ENCODE measurements around the gene CEACAM19.

The CEACAM19 gene

DNA sequence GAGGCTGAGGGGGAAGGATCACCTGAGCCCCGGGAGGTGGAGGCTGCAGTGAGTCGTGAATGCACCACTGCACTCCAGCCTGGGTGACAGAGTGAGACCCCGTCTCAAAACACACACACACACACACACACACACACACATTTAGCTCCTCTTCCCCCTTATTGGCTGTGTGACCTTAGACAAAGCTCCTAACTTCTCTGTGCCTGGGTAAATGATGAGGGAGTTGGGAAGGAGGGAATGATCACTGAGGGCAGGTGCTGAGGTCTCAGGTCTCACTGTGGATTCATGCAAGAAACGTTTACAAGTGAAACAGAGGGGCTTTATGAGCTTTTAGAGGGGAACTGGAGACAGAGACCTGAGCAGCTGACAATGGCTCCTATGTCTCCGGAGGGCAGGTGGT, 60.3 kb downstream of the CEACAM19 start:
- no peak for DNase-seq (ENCODE audit: low spot score)
- TF ChIP-seq, protein P1, sequence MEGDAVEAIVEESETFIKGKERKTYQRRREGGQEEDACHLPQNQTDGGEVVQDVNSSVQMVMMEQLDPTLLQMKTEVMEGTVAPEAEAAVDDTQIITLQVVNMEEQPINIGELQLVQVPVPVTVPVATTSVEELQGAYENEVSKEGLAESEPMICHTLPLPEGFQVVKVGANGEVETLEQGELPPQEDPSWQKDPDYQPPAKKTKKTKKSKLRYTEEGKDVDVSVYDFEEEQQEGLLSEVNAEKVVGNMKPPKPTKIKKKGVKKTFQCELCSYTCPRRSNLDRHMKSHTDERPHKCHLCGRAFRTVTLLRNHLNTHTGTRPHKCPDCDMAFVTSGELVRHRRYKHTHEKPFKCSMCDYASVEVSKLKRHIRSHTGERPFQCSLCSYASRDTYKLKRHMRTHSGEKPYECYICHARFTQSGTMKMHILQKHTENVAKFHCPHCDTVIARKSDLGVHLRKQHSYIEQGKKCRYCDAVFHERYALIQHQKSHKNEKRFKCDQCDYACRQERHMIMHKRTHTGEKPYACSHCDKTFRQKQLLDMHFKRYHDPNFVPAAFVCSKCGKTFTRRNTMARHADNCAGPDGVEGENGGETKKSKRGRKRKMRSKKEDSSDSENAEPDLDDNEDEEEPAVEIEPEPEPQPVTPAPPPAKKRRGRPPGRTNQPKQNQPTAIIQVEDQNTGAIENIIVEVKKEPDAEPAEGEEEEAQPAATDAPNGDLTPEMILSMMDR (IDR thresholded peaks at IDR 0.05; ENCODE audit: borderline replicate concordance, control extremely low read depth, extremely low read depth, insufficient read depth, missing control alignments) = no peak
- in situ Hi-C loops (cut with MboI; ENCODE audit: low sequenced_read_pairs, unreplicated experiment) = no loop called here

- in situ Hi-C loops (cut with MboI; ENCODE audit: low sequenced_read_pairs, unreplicated experiment) = no loop called here
- no peak for DNase-seq (ENCODE audit: low spot score)
- TF ChIP-seq, protein P1 (IDR thresholded peaks at IDR 0.05; ENCODE audit: borderline replicate concordance, control extremely low read depth, extremely low read depth, insufficient read depth, missing control alignments) = no peak
These were observed 61.1 kb downstream of the CEACAM19 start for GRCh38 chr19:44732235-44733014.
